Panc1 (cell line): ENCODE data around the gene SDC4. TPM values are rescaled to one million over a fixed set of nuclear protein-coding genes. Genes with fewer than 3 reads are reported as not detected.
A peak's percentile ranks its signal among the peaks of the same experiment; 100 is the strongest.

Experiments used
- ATAC-seq: fragments of 200-7000 bp; cut with Tn5 transposase; 2 replicates; pipeline ENCODE4 v1.9.1; 2020; ENCODE audit warnings: mild to moderate bottlenecking, moderate library complexity
- BruUV-seq: library from RNA; stranded (reverse); fragments of 400-500 nt; replicated peaks from 2 replicates; lab custom pipeline; 2021; lab: Mats Ljungman, UMichigan
- CTCF ChIA-PET: fragments of 300-600 bp; sonication (Branson Sonifier 250); formaldehyde crosslinking; loops from one replicate; lab custom pipeline; 2022; ENCODE audit warnings: antibody characterized with exemption; lab: Charles Lee
- POLR2A ChIA-PET: fragments of 300-600 bp; sonication (Branson Sonifier 250); formaldehyde crosslinking; loops from one replicate; lab custom pipeline; 2022; ENCODE audit warnings: antibody characterized with exemption; lab: Charles Lee
- DNase-seq: peaks from one replicate; pipeline ENCODE4 v3.0.0-alpha.2; 2010; ENCODE audit warnings: low read depth, low spot score
- H3K27ac ChIP-seq: 2 replicates; pipeline ENCODE4 v1.5.1; 2011; ENCODE audit warnings: mild to moderate bottlenecking, low read length, inconsistent platforms
- H3K27me3 ChIP-seq: fragments of 200-500 bp; sonication (Bioruptor generic); 2 replicates; pipeline ENCODE4 v1.6.0; 2014; ENCODE audit warnings: low read length, inconsistent platforms; ENCODE audit not compliant: control insufficient read depth, insufficient read depth
- H3K36me3 ChIP-seq: fragments of 200-500 bp; sonication (Bioruptor generic); 2 replicates; pipeline ENCODE4 v1.5.1; 2014; ENCODE audit warnings: inconsistent platforms, mild to moderate bottlenecking, low read length, moderate library complexity; ENCODE audit not compliant: control insufficient read depth, insufficient read depth
- H3K4me1 ChIP-seq: 2 replicates; pipeline ENCODE4 v1.5.1; 2011; ENCODE audit warnings: inconsistent platforms, mild to moderate bottlenecking, low read length, moderate library complexity; ENCODE audit not compliant: control insufficient read depth, insufficient read depth
- H3K4me3 ChIP-seq, 2 experiments: 2 replicates each; pipeline ENCODE4 v1.5.1; 2011 to 2012; ENCODE audit warnings: low read depth in 2 of 2, low read length in 2 of 2, mild to moderate bottlenecking in 2 of 2, inconsistent platforms in 1 of 2, moderate library complexity in 1 of 2
- H3K9me3 ChIP-seq: fragments of 200-500 bp; sonication (Bioruptor generic); 2 replicates; pipeline ENCODE4 v1.5.1; 2014; ENCODE audit warnings: low read depth, mild to moderate bottlenecking, inconsistent platforms, low read length, moderate library complexity; ENCODE audit not compliant: control insufficient read depth, insufficient read depth
- POLR2AphosphoS5 ChIP-seq: IDR thresholded peaks from 2 replicates; pipeline ENCODE4 v1.6.1; 2012; ENCODE audit warnings: mild to moderate bottlenecking, low read depth, low read length, moderate library complexity
- REST ChIP-seq, 2 experiments: IDR thresholded peaks; 2 replicates each; pipeline ENCODE4 v1.6.1; 2011 to 2012; ENCODE audit warnings: low read depth in 2 of 2, control low read depth in 1 of 2, low read length in 1 of 2, mild to moderate bottlenecking in 1 of 2, moderate library complexity in 1 of 2; ENCODE audit not compliant: insufficient read depth in 1 of 2
- SIN3A ChIP-seq: IDR thresholded peaks from 2 replicates; pipeline ENCODE4 v1.6.1; 2012; ENCODE audit warnings: low read depth, mild to moderate bottlenecking, low read length, moderate library complexity, borderline replicate concordance; ENCODE audit not compliant: insufficient read depth
- TCF7L2 ChIP-seq: IDR thresholded peaks from 2 replicates; pipeline ENCODE4 v1.6.1; 2011; ENCODE audit warnings: mild to moderate bottlenecking, low read depth, low read length, inconsistent platforms
- in situ Hi-C: cut with HindIII; loops from 2 replicates; pipeline ENCODE4 v1.10.0; 2016; ENCODE audit warnings: low sequenced_read_pairs, low pct_unique_long_range_greater_than_20kb
- intact Hi-C: fragments of 100-400 bp; cut with micrococcal nuclease; formaldehyde crosslinking; loops from one replicate; pipeline ENCODE4 v1.10.0; 2022; ENCODE audit not compliant: unreplicated experiment
- total RNA-seq: library from RNA; stranded (reverse); gene quantifications from one replicate; pipeline ENCODE4 v1.2.1, GENCODE V29; 2021; ENCODE audit not compliant: unreplicated experiment
- TF ChIP-seq, protein P1 (sequence below): fragments of 450-650 bp; IDR thresholded peaks from 2 replicates; pipeline ENCODE4 v1.5.1; 2017; ENCODE audit warnings: mild to moderate bottlenecking

The SDC4 gene
- total RNA-seq, 1 experiment from 2014 or later: 93.3 TPM

- Histone ChIP-seq H3K4me3 (peak overlapping the region; percentile 70 to 94), H3K27ac (peak overlapping the region; percentile 83), H3K36me3 (no peaks in the 10 kb centered on the region), H3K4me1 (peaks cover 52% of the 10 kb centered on the region), H3K9me3 (no peaks in the 10 kb centered on the region), H3K27me3 (no peaks in the 10 kb centered on the region)
- intact Hi-C loops: no loop called here
- CTCF ChIA-PET: interaction anchor here (0.8 to 2.0 kb wide), 3 partner anchors 11 to 89 kb away, joined by 3 to 7 read pairs (median 5); no protein-coding TSS in a partner anchor
- TSS peak; percentile 85 for BruUV-seq
- no peak for DNase-seq
- peak; percentile 13; the same call in 1 of the 2 replicates for ATAC-seq
- in situ Hi-C loops: no loop called here
- no peak for TF ChIP-seq TCF7L2
- TF ChIP-seq POLR2AphosphoS5: no peak
- TF ChIP-seq, protein P1, sequence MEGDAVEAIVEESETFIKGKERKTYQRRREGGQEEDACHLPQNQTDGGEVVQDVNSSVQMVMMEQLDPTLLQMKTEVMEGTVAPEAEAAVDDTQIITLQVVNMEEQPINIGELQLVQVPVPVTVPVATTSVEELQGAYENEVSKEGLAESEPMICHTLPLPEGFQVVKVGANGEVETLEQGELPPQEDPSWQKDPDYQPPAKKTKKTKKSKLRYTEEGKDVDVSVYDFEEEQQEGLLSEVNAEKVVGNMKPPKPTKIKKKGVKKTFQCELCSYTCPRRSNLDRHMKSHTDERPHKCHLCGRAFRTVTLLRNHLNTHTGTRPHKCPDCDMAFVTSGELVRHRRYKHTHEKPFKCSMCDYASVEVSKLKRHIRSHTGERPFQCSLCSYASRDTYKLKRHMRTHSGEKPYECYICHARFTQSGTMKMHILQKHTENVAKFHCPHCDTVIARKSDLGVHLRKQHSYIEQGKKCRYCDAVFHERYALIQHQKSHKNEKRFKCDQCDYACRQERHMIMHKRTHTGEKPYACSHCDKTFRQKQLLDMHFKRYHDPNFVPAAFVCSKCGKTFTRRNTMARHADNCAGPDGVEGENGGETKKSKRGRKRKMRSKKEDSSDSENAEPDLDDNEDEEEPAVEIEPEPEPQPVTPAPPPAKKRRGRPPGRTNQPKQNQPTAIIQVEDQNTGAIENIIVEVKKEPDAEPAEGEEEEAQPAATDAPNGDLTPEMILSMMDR: no peak
- no peak for TF ChIP-seq SIN3A
- TF ChIP-seq REST (IDR thresholded peaks at IDR 0.05; ENCODE audit: insufficient read depth in 1 of 2, low read depth in 2 of 2, low read length in 1 of 2): no peak
- POLR2A ChIA-PET: interaction anchor here (0.7 to 1.2 kb wide), 2 partner anchors 12 to 993 kb away, joined by 3 read pairs; no protein-coding TSS in a partner anchor
These were observed 808 bp downstream of the SDC4 start for GRCh38 chr20:45347297-45347935.

DNA sequence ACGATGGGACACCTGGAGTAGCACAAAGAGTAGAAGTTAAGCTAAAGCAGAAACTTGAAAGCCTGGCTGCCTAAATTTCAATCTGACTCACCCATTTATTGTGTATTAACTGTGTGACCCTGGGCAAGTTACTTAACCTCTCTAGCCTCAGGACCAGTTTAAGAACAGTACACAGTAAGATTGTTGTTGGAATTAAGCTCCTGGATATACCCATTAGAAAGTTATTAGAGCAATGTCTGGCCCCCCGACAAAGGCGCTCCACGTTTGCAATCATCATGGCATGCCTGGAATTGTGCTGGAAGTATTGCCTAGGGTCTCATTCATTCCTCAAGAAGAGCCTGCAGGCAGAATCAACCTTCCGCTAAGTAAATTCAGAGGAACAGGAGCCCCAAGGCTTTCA lies 1.4 kb downstream of the SDC4 start:
- no peaks in the 10 kb centered on the region for H3K36me3 ChIP-seq
- peak overlapping the region; percentile 70 to 94 for H3K4me3 ChIP-seq
- TF ChIP-seq TCF7L2 (no peak), POLR2AphosphoS5 (no peak), SIN3A (no peak), REST (IDR thresholded peaks at IDR 0.05; ENCODE audit: insufficient read depth in 1 of 2, low read depth in 2 of 2, low read length in 1 of 2) (no peak)
- TF ChIP-seq, protein P1: no peak
- peaks cover 58% of the 10 kb centered on the region for H3K4me1 ChIP-seq
- in situ Hi-C loops: no loop called here
- CTCF ChIA-PET: interaction anchor here (0.6 to 2.0 kb wide), 4 partner anchors 10 to 1351 kb away, joined by 3 to 7 read pairs (median 4); no protein-coding TSS in a partner anchor
- H3K27me3 ChIP-seq: no peaks in the 10 kb centered on the region
- ATAC-seq (no peak), DNase-seq (no peak)
- POLR2A ChIA-PET: interaction anchor here (0.7 to 1.2 kb wide), 2 partner anchors 11 to 994 kb away, joined by 3 read pairs; no protein-coding TSS in a partner anchor
- BruUV-seq: no TSS peak
- peak overlapping the region; percentile 83 for H3K27ac ChIP-seq
- no peaks in the 10 kb centered on the region for H3K9me3 ChIP-seq
- intact Hi-C loops: no loop called here
